Hepatocyte (in vitro differentiated cells): ENCODE measurements around the gene CX3CL1.

Experiments used
- EZH2 ChIP-seq: fragments of 200-600 bp; sonication (generic); IDR thresholded peaks from 2 replicates; pipeline ENCODE4 v1.6.1; 2016; ENCODE audit warnings: antibody characterized with exemption, mild to moderate bottlenecking, borderline replicate concordance
- EZH2phosphoT487 ChIP-seq: fragments of 200-600 bp; sonication (generic); IDR thresholded peaks from one replicate; pipeline ENCODE4 v1.6.1; 2018; ENCODE audit warnings: antibody characterized with exemption, mild to moderate bottlenecking, low read depth, moderate library complexity; ENCODE audit not compliant: unreplicated experiment, severe bottlenecking
- TF ChIP-seq, protein P1 (sequence below): fragments of 200-600 bp; sonication (generic); IDR thresholded peaks from 2 replicates; pipeline ENCODE4 v1.5.1; 2016; ENCODE audit warnings: antibody characterized with exemption, mild to moderate bottlenecking; ENCODE audit not compliant: poor library complexity

DNA sequence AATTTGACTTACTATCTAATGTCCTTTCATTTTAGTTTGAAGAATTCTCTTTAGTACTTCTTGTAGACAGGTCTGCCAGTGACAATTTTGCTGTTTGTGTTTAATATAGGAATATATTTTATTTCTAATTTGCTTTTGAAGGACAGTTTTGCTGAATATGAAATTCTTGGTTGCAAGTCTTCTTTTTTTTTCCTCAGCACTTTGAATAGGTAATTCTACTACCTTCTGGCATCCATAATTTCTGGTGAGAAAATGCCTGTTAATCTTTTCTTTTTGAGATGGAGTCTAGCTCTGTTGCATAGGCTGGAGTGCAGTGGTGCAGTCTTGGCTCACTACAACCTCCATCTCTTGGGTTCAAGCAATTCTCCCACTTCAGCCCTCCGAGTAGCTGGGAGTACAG is 38.9 kb upstream of the CX3CL1 start:
- TF ChIP-seq, protein P1, sequence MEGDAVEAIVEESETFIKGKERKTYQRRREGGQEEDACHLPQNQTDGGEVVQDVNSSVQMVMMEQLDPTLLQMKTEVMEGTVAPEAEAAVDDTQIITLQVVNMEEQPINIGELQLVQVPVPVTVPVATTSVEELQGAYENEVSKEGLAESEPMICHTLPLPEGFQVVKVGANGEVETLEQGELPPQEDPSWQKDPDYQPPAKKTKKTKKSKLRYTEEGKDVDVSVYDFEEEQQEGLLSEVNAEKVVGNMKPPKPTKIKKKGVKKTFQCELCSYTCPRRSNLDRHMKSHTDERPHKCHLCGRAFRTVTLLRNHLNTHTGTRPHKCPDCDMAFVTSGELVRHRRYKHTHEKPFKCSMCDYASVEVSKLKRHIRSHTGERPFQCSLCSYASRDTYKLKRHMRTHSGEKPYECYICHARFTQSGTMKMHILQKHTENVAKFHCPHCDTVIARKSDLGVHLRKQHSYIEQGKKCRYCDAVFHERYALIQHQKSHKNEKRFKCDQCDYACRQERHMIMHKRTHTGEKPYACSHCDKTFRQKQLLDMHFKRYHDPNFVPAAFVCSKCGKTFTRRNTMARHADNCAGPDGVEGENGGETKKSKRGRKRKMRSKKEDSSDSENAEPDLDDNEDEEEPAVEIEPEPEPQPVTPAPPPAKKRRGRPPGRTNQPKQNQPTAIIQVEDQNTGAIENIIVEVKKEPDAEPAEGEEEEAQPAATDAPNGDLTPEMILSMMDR: no peak
- TF ChIP-seq EZH2 (no peak), EZH2phosphoT487 (no peak)
